Measurements from ENCODE around the gene KIF3B.

Gene KIF3B

DNA sequence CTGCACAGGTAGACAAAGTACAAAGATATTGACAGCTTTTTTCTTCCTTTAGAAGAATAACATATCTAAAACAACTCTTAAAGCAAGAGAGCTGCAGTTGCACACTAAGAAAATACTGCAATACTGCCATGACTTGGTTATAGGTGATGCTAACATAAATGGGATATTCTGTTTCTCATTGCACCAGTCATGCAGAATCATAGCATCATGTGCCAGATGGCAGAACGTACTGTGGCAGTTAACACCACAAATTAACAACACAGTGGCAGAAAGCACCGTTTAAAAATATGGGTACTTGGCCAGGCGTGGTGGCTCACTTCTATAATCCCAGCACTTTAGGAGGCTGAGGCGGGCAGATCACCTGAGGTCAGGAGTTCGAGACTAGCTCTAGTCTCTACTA lies 88.1 kb downstream of the KIF3B start:
- Histone ChIP-seq H3K9ac (ENCODE audit: low read length) (no peak overlapping the region), H3K4me3 (ENCODE audit: low read length) (no peak overlapping the region), H3K9me3 (replicated peaks; ENCODE audit: insufficient read depth, low read length) (no peaks in the 10 kb centered on the region), H3F3A (ENCODE audit: insufficient read depth, low read length) (peaks cover 28% of the 10 kb centered on the region), H3K4me2 (ENCODE audit: low read depth, low read length) (no peak overlapping the region), H2AFZ (ENCODE audit: low read length) (no peak overlapping the region), H3K79me2 (ENCODE audit: low read length) (peaks cover 99% of the 10 kb centered on the region), H3K27ac (ENCODE audit: low read length) (no peak overlapping the region), H3K36me3 (replicated peaks; ENCODE audit: insufficient read depth, low read length) (no peaks in the 10 kb centered on the region), H4K20me1 (ENCODE audit: insufficient read depth, low read length) (peaks cover 39% of the 10 kb centered on the region), H3K4me1 (ENCODE audit: low read length) (peaks cover 44% of the 10 kb centered on the region), H3K9me2 (replicated peaks; ENCODE audit: insufficient read depth, low read length) (no peaks in the 10 kb centered on the region), H3K27me3 (replicated peaks; ENCODE audit: insufficient read depth, low read length) (no peaks in the 10 kb centered on the region)
- no peak for TF ChIP-seq EZH2phosphoT487 (IDR thresholded peaks at IDR 0.05; ENCODE audit: low read length)
- no peak for TF ChIP-seq EZH2 (optimal IDR thresholded peaks at IDR 0.05; ENCODE audit: low read depth, low read length)
- TF ChIP-seq, protein P1, sequence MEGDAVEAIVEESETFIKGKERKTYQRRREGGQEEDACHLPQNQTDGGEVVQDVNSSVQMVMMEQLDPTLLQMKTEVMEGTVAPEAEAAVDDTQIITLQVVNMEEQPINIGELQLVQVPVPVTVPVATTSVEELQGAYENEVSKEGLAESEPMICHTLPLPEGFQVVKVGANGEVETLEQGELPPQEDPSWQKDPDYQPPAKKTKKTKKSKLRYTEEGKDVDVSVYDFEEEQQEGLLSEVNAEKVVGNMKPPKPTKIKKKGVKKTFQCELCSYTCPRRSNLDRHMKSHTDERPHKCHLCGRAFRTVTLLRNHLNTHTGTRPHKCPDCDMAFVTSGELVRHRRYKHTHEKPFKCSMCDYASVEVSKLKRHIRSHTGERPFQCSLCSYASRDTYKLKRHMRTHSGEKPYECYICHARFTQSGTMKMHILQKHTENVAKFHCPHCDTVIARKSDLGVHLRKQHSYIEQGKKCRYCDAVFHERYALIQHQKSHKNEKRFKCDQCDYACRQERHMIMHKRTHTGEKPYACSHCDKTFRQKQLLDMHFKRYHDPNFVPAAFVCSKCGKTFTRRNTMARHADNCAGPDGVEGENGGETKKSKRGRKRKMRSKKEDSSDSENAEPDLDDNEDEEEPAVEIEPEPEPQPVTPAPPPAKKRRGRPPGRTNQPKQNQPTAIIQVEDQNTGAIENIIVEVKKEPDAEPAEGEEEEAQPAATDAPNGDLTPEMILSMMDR (IDR thresholded peaks at IDR 0.05; ENCODE audit: low read length): no peak
- no peak for DNase-seq

DNA sequence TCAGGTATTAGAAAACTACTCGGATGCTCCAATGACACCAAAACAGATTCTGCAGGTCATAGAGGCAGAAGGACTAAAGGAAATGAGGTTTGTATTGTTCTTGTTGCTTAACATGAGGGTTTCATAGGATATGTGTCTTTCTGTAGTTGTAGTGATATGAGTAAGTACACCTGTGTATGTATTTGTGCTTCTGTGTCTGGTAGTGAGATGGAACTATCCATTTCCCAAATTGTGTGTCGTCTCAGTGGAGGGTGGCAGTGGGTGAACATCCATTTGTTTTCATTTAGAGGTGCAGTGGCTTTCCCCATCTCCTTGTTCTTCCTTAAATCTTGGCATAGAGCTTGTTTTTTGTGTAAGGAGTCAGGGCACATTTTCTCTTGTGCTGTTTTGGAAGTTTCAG lies 88.9 kb downstream of the KIF3B start:
- Histone ChIP-seq H3K9ac (ENCODE audit: low read length) (no peak overlapping the region), H3K4me1 (ENCODE audit: low read length) (peaks cover 44% of the 10 kb centered on the region), H3K4me2 (ENCODE audit: low read depth, low read length) (no peak overlapping the region), H3F3A (ENCODE audit: insufficient read depth, low read length) (peaks cover 28% of the 10 kb centered on the region), H3K9me3 (replicated peaks; ENCODE audit: insufficient read depth, low read length) (no peaks in the 10 kb centered on the region), H3K4me3 (ENCODE audit: low read length) (no peak overlapping the region), H3K36me3 (replicated peaks; ENCODE audit: insufficient read depth, low read length) (no peaks in the 10 kb centered on the region; the same call in 1 of the 2 replicates), H4K20me1 (ENCODE audit: insufficient read depth, low read length) (peaks cover 38% of the 10 kb centered on the region), H3K79me2 (ENCODE audit: low read length) (peaks cover 99% of the 10 kb centered on the region), H2AFZ (ENCODE audit: low read length) (no peak overlapping the region), H3K27ac (ENCODE audit: low read length) (no peak overlapping the region), H3K27me3 (replicated peaks; ENCODE audit: insufficient read depth, low read length) (no peaks in the 10 kb centered on the region), H3K9me2 (replicated peaks; ENCODE audit: insufficient read depth, low read length) (no peaks in the 10 kb centered on the region)
- TF ChIP-seq EZH2 (optimal IDR thresholded peaks at IDR 0.05; ENCODE audit: low read depth, low read length) (no peak), EZH2phosphoT487 (IDR thresholded peaks at IDR 0.05; ENCODE audit: low read length) (no peak)
- TF ChIP-seq, protein P1 (IDR thresholded peaks at IDR 0.05; ENCODE audit: low read length): no peak
- no peak for DNase-seq

GRCh38 chr20:32368323-32368722 lies 90.9 kb downstream of the KIF3B start:
- peak overlapping the region; percentile 83 for H3K4me2 ChIP-seq (ENCODE audit: low read depth, low read length)
- TF ChIP-seq EZH2phosphoT487 (IDR thresholded peaks at IDR 0.05; ENCODE audit: low read length): no peak
- no peak for TF ChIP-seq EZH2 (optimal IDR thresholded peaks at IDR 0.05; ENCODE audit: low read depth, low read length)
- TF ChIP-seq, protein P1 (IDR thresholded peaks at IDR 0.05; ENCODE audit: low read length): no peak
- H3K27me3 ChIP-seq (replicated peaks; ENCODE audit: insufficient read depth, low read length): no peaks in the 10 kb centered on the region
- H3K4me3 ChIP-seq (ENCODE audit: low read length): no peak overlapping the region
- no peaks in the 10 kb centered on the region for H3K9me2 ChIP-seq (replicated peaks; ENCODE audit: insufficient read depth, low read length)
- no peaks in the 10 kb centered on the region; the same call in 1 of the 2 replicates for H3K36me3 ChIP-seq (replicated peaks; ENCODE audit: insufficient read depth, low read length)
- H3K9ac ChIP-seq (ENCODE audit: low read length): no peak overlapping the region; the same call in 1 of the 2 replicates
- H2AFZ ChIP-seq (ENCODE audit: low read length): no peak overlapping the region
- no peak for DNase-seq
- peak overlapping the region; percentile 27; the same call in 1 of the 2 replicates for H3K27ac ChIP-seq (ENCODE audit: low read length)
- H3K4me1 ChIP-seq (ENCODE audit: low read length): peaks cover 40% of the 10 kb centered on the region
- no peaks in the 10 kb centered on the region for H3K9me3 ChIP-seq (replicated peaks; ENCODE audit: insufficient read depth, low read length)
- peaks cover 98% of the 10 kb centered on the region for H3K79me2 ChIP-seq (ENCODE audit: low read length)
- peaks cover 27% of the 10 kb centered on the region for H3F3A ChIP-seq (ENCODE audit: insufficient read depth, low read length)
- H4K20me1 ChIP-seq (ENCODE audit: insufficient read depth, low read length): peaks cover 30% of the 10 kb centered on the region; the same call in 1 of the 2 replicates
